Liver (tissue), 9 donors: ENCODE measurements around the gene IGF2BP2. TPM values are rescaled to one million over a fixed set of nuclear protein-coding genes. Genes with fewer than 3 reads are reported as not detected.

Experiments
- DNase-seq: peaks from one replicate; pipeline ENCODE4 v3.0.0-alpha.2; 2017; ENCODE audit warnings: low spot score
- H3K27ac ChIP-seq, 2 donors: one replicate each; pipeline ENCODE4 v1.7.0; 2013; ENCODE audit warnings: inconsistent platforms in 2 of 2, low read length in 2 of 2, control low read depth in 1 of 2, low read depth in 1 of 2, mild to moderate bottlenecking in 1 of 2
- H3K27me3 ChIP-seq, 4 donors: one replicate each; pipeline versions ENCODE4 v1.6.1 to v1.7.0; 2013; ENCODE audit warnings: low read length in 3 of 4, inconsistent platforms in 1 of 4, mild to moderate bottlenecking in 1 of 4, moderate library complexity in 1 of 4; ENCODE audit not compliant: control insufficient read depth in 4 of 4, insufficient read depth in 4 of 4
- H3K36me3 ChIP-seq, 4 donors: one replicate each; pipeline versions ENCODE4 v1.6.1 to v1.7.0; 2013; ENCODE audit warnings: low read length in 3 of 4, mild to moderate bottlenecking in 3 of 4, low read depth in 1 of 4, moderate library complexity in 1 of 4; ENCODE audit not compliant: control insufficient read depth in 4 of 4, insufficient read depth in 3 of 4
- H3K4me1 ChIP-seq, 4 donors: one replicate each; pipeline versions ENCODE4 v1.6.1 to v1.7.0; 2013; ENCODE audit warnings: low read length in 3 of 4, mild to moderate bottlenecking in 3 of 4, moderate library complexity in 1 of 4; ENCODE audit not compliant: control insufficient read depth in 4 of 4, insufficient read depth in 4 of 4
- H3K4me3 ChIP-seq, 3 donors: one replicate each; pipeline versions ENCODE4 v1.6.1 to v1.7.0; 2013; ENCODE audit warnings: low read length in 3 of 3, control low read depth in 1 of 3, low read depth in 1 of 3, mild to moderate bottlenecking in 1 of 3
- H3K9ac ChIP-seq, 2 donors: one replicate each; pipeline ENCODE4 v1.7.0; 2013; ENCODE audit warnings: low read length in 2 of 2, mild to moderate bottlenecking in 2 of 2, moderate library complexity in 2 of 2, control low read depth in 1 of 2, low read depth in 1 of 2
- H3K9me3 ChIP-seq, 4 donors: one replicate each; pipeline versions ENCODE4 v1.6.1 to v1.7.0; 2013; ENCODE audit warnings: low read length in 3 of 4; ENCODE audit not compliant: control insufficient read depth in 4 of 4
- FOXA1 ChIP-seq: IDR thresholded peaks from 2 replicates; pipeline ENCODE4 v1.6.1; 2016; ENCODE audit warnings: antibody characterized with exemption
- FOXA2 ChIP-seq: IDR thresholded peaks from 2 replicates; pipeline ENCODE4 v1.6.1; 2016; ENCODE audit warnings: antibody characterized with exemption
- GABPA ChIP-seq, 2 donors: IDR thresholded peaks in 1 of 2; conservative IDR thresholded peaks in 1 of 2; 2 replicates each; pipeline ENCODE4 v1.6.1; 2016; ENCODE audit warnings: antibody characterized with exemption in 2 of 2, mild to moderate bottlenecking in 1 of 2, moderate library complexity in 1 of 2
- HNF4A ChIP-seq, 2 donors: conservative IDR thresholded peaks; 2 replicates each; pipeline ENCODE4 v1.6.1; 2016; ENCODE audit warnings: antibody characterized with exemption in 2 of 2, mild to moderate bottlenecking in 2 of 2
- HNF4G ChIP-seq: IDR thresholded peaks from 2 replicates; pipeline ENCODE4 v1.6.1; 2016; ENCODE audit warnings: antibody characterized with exemption
- JUND ChIP-seq, 2 donors: IDR thresholded peaks; 2 replicates each; pipeline ENCODE4 v1.6.1; 2016; ENCODE audit warnings: antibody characterized with exemption in 2 of 2
- NR2F2 ChIP-seq: IDR thresholded peaks from 2 replicates; pipeline ENCODE4 v1.6.1; 2016; ENCODE audit warnings: antibody characterized with exemption
- RAD21 ChIP-seq, 2 donors: IDR thresholded peaks; 2 replicates each; pipeline ENCODE4 v1.6.1; 2016; ENCODE audit warnings: antibody characterized with exemption in 2 of 2, mild to moderate bottlenecking in 2 of 2
- RXRA ChIP-seq, 2 donors: IDR thresholded peaks; 2 replicates each; pipeline ENCODE4 v1.6.1; 2017 to 2018; ENCODE audit warnings: antibody characterized with exemption in 2 of 2, mild to moderate bottlenecking in 1 of 2
- SP1 ChIP-seq: IDR thresholded peaks from 2 replicates; pipeline ENCODE4 v1.6.1; 2018; ENCODE audit warnings: antibody characterized with exemption, mild to moderate bottlenecking
- TAF1 ChIP-seq: conservative IDR thresholded peaks from 2 replicates; pipeline ENCODE4 v1.6.1; 2016; ENCODE audit warnings: antibody characterized with exemption, mild to moderate bottlenecking
- WGBS: extraction: QIAGEN DNeasy Blood & Tissue Kit; methylation state at CpG from one replicate; pipeline ENCODE4 v1.1.7; 2013; 5-methylcytosine and 5-hydroxymethylcytosine counted together
- polyA plus RNA-seq, 2 donors: library from polyadenylated mRNA; stranded (reverse) in 1 of 2; unstranded in 1 of 2; fragments of 200-250 nt in 1 of 2; fragments of >200 nt in 1 of 2; fragmentation: Nextera tagmentation in 1 of 2; extraction: Ambion mirVana in 1 of 2; gene quantifications; one replicate each; pipeline versions ENCODE4 v1.2.1 to v1.2.3, GENCODE V29; 2013 to 2015
- total RNA-seq, 2 donors: library from RNA; depleted of rRNA; stranded (reverse); fragments of >200 nt; gene quantifications; one replicate each; pipeline ENCODE4 v1.2.3, GENCODE V29; 2014
- TF ChIP-seq, protein P1 (sequence below): fragments of 150-350 bp; IDR thresholded peaks from 2 replicates; pipeline ENCODE4 v1.5.1; 2017; ENCODE audit warnings: improper control_type of control experiment, low read depth, low read length; ENCODE audit not compliant: missing input control
- TF ChIP-seq, protein P2 (sequence below): IDR thresholded peaks from 2 replicates; pipeline ENCODE4 v1.6.1; 2016; ENCODE audit warnings: antibody characterized with exemption
- TF ChIP-seq, protein P3 (sequence below): IDR thresholded peaks from 2 replicates; pipeline ENCODE4 v1.6.1; 2016; ENCODE audit warnings: antibody characterized with exemption, mild to moderate bottlenecking
- TF ChIP-seq, protein P4 (sequence below): IDR thresholded peaks from 2 replicates; pipeline ENCODE4 v1.6.1; 2016; ENCODE audit warnings: antibody characterized with exemption
- donor health status: healthy.
- donor health status: healthy.
- donor health status: healthy.
- donor health status: healthy.
- donor health status: healthy.

Gene IGF2BP2
- total and polyA plus RNA-seq, 4 donors, result 0.67 to 35.0 (median 1.7) TPM

DNA sequence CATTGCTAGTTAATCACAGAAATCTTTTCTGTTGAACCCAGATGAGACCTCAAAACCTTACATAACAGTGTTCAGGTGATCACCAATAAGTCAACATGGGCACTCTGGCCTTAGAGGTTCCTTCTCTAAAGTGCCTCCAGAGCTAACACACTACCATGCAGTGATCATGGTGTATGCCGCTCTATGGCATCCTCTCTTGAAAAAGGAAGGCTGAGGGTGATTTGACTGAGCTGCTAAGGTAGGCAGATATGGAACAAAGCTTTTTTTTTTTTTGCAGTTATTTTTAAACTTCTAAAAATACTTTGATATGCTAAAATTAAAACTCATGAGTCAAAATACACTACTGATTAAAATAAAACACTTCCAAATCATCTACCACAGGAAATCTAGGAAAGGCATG is 46.0 kb downstream of the IGF2BP2 start (continued):
- TF ChIP-seq FOXA1 (no peak), HNF4G (no peak), GABPA (IDR thresholded peaks at IDR 0.05 in 1 of 2, conservative IDR thresholded peaks at IDR 0.05 in 1 of 2) (no peak), SP1 (no peak), TAF1 (no peak), HNF4A (conservative IDR thresholded peaks at IDR 0.05) (no peak), FOXA2 (no peak)
- TF ChIP-seq, protein P1, sequence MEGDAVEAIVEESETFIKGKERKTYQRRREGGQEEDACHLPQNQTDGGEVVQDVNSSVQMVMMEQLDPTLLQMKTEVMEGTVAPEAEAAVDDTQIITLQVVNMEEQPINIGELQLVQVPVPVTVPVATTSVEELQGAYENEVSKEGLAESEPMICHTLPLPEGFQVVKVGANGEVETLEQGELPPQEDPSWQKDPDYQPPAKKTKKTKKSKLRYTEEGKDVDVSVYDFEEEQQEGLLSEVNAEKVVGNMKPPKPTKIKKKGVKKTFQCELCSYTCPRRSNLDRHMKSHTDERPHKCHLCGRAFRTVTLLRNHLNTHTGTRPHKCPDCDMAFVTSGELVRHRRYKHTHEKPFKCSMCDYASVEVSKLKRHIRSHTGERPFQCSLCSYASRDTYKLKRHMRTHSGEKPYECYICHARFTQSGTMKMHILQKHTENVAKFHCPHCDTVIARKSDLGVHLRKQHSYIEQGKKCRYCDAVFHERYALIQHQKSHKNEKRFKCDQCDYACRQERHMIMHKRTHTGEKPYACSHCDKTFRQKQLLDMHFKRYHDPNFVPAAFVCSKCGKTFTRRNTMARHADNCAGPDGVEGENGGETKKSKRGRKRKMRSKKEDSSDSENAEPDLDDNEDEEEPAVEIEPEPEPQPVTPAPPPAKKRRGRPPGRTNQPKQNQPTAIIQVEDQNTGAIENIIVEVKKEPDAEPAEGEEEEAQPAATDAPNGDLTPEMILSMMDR, result no peak

DNA sequence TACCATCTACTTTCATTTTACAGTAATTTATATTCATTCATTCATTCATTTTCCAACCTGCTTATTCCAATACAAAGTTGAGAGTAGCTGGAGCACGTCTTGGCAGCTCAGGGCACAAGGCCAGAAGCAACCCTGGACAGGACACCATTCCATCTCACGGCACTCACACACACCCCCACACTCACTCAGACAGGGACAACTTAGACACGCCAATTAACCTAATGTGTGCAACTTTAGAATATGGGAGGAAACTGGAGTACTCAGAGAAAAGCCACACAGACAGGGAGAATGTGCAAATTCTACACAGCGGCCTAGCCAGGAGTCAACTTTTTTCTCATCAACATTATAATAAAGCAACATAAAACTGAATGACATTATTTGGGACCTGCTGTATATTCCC is 46.7 kb downstream of the IGF2BP2 start:
- H3K27ac ChIP-seq, result no peak overlapping the region
- TF ChIP-seq SP1 (no peak), RAD21 (IDR thresholded peaks at IDR 0.05) (no peak), NR2F2 (no peak), GABPA (IDR thresholded peaks at IDR 0.05 in 1 of 2, conservative IDR thresholded peaks at IDR 0.05 in 1 of 2) (no peak), TAF1 (no peak), RXRA (IDR thresholded peaks at IDR 0.05) (no peak), JUND (IDR thresholded peaks at IDR 0.05) (no peak), FOXA2 (no peak), HNF4A (conservative IDR thresholded peaks at IDR 0.05) (no peak), HNF4G (no peak)
- TF ChIP-seq, protein P2, sequence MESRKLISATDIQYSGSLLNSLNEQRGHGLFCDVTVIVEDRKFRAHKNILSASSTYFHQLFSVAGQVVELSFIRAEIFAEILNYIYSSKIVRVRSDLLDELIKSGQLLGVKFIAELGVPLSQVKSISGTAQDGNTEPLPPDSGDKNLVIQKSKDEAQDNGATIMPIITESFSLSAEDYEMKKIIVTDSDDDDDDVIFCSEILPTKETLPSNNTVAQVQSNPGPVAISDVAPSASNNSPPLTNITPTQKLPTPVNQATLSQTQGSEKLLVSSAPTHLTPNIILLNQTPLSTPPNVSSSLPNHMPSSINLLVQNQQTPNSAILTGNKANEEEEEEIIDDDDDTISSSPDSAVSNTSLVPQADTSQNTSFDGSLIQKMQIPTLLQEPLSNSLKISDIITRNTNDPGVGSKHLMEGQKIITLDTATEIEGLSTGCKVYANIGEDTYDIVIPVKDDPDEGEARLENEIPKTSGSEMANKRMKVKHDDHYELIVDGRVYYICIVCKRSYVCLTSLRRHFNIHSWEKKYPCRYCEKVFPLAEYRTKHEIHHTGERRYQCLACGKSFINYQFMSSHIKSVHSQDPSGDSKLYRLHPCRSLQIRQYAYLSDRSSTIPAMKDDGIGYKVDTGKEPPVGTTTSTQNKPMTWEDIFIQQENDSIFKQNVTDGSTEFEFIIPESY, result no peak
- TF ChIP-seq, protein P3, sequence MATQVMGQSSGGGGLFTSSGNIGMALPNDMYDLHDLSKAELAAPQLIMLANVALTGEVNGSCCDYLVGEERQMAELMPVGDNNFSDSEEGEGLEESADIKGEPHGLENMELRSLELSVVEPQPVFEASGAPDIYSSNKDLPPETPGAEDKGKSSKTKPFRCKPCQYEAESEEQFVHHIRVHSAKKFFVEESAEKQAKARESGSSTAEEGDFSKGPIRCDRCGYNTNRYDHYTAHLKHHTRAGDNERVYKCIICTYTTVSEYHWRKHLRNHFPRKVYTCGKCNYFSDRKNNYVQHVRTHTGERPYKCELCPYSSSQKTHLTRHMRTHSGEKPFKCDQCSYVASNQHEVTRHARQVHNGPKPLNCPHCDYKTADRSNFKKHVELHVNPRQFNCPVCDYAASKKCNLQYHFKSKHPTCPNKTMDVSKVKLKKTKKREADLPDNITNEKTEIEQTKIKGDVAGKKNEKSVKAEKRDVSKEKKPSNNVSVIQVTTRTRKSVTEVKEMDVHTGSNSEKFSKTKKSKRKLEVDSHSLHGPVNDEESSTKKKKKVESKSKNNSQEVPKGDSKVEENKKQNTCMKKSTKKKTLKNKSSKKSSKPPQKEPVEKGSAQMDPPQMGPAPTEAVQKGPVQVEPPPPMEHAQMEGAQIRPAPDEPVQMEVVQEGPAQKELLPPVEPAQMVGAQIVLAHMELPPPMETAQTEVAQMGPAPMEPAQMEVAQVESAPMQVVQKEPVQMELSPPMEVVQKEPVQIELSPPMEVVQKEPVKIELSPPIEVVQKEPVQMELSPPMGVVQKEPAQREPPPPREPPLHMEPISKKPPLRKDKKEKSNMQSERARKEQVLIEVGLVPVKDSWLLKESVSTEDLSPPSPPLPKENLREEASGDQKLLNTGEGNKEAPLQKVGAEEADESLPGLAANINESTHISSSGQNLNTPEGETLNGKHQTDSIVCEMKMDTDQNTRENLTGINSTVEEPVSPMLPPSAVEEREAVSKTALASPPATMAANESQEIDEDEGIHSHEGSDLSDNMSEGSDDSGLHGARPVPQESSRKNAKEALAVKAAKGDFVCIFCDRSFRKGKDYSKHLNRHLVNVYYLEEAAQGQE, result no peak
- TF ChIP-seq, protein P4, sequence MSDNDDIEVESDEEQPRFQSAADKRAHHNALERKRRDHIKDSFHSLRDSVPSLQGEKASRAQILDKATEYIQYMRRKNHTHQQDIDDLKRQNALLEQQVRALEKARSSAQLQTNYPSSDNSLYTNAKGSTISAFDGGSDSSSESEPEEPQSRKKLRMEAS, result no peak
- no peaks in the 10 kb centered on the region for H3K27me3 ChIP-seq
- H3K9me3 ChIP-seq, result no peaks in the 10 kb centered on the region
- no peaks in the 10 kb centered on the region for H3K36me3 ChIP-seq
- peaks cover 0 to 2% (median 0%) of the 10 kb centered on the region in 4 donors for H3K4me1 ChIP-seq
- DNase-seq, result no peak
- no peak overlapping the region for H3K9ac ChIP-seq
- 92% methylated on average over 4 of the region's 4 CpGs for WGBS
- no peak overlapping the region for H3K4me3 ChIP-seq
